ENCODE data around the gene UBR3.
"Not testable (repeated sequence)": the region's sequence is repeated elsewhere in the genome, so short reads cannot be mapped to it uniquely, and the experiment has no call there.

The UBR3 gene

GRCh38 chr2:169957219-169957618 is 130.0 kb downstream of the UBR3 start:
- H3K27me3 Mint-ChIP-seq; H3K4me1 Mint-ChIP-seq (ENCODE audit: low read depth in 2 of 2); H3K9me3 Mint-ChIP-seq; DNase-seq; H3K27ac Mint-ChIP-seq; ATAC-seq (replicated peaks); H3K4me3 Mint-ChIP-seq: not testable (repeated sequence)
- H3K36me3 Mint-ChIP-seq (ENCODE audit: insufficient read depth): peaks cover 19% of the 10 kb centered on the region

GRCh38 chr2:169961911-169962310 is 134.7 kb downstream of the UBR3 start:
- DNase-seq (no peak), ATAC-seq (replicated peaks) (no peak)
- peaks cover 0 to 8% of the 10 kb centered on the region in 2 donors for H3K4me1 Mint-ChIP-seq (ENCODE audit: low read depth in 2 of 2)
- H3K9me3 Mint-ChIP-seq: no peaks in the 10 kb centered on the region
- H3K27me3 Mint-ChIP-seq: no peaks in the 10 kb centered on the region
- H3K4me3 Mint-ChIP-seq: no peak overlapping the region
- H3K36me3 Mint-ChIP-seq (ENCODE audit: insufficient read depth): peaks cover 32% of the 10 kb centered on the region
- H3K27ac Mint-ChIP-seq: peak overlapping the region in 1 of 2 donors; percentile 57

GRCh38 chr2:169963786-169964185 is 136.5 kb downstream of the UBR3 start:
- peaks cover 28% of the 10 kb centered on the region for H3K36me3 Mint-ChIP-seq (ENCODE audit: insufficient read depth)
- peaks cover 5 to 8% of the 10 kb centered on the region in 2 donors for H3K4me1 Mint-ChIP-seq (ENCODE audit: low read depth in 2 of 2)
- DNase-seq (no peak), ATAC-seq (replicated peaks) (no peak)
- no peak overlapping the region for H3K4me3 Mint-ChIP-seq
- H3K27me3 Mint-ChIP-seq: no peaks in the 10 kb centered on the region
- H3K9me3 Mint-ChIP-seq: no peaks in the 10 kb centered on the region
- H3K27ac Mint-ChIP-seq: no peak overlapping the region

- DNase-seq (no peak), ATAC-seq (replicated peaks) (no peak)
- Mint-ChIP-seq H3K36me3 (ENCODE audit: insufficient read depth) (peaks cover 26% of the 10 kb centered on the region), H3K27ac (no peak overlapping the region), H3K4me3 (no peak overlapping the region), H3K27me3 (no peaks in the 10 kb centered on the region), H3K9me3 (no peaks in the 10 kb centered on the region), H3K4me1 (ENCODE audit: low read depth in 2 of 2) (peaks cover 5 to 8% of the 10 kb centered on the region in 2 donors)
These were observed 137.5 kb downstream of the UBR3 start for GRCh38 chr2:169964740-169965139.

GRCh38 chr2:169965495-169965894 is 138.2 kb downstream of the UBR3 start:
- no peak overlapping the region for H3K27ac Mint-ChIP-seq
- DNase-seq: no peak
- ATAC-seq (replicated peaks): no peak
- no peak overlapping the region for H3K4me3 Mint-ChIP-seq
- no peaks in the 10 kb centered on the region for H3K9me3 Mint-ChIP-seq
- H3K36me3 Mint-ChIP-seq (ENCODE audit: insufficient read depth): peaks cover 24% of the 10 kb centered on the region
- H3K4me1 Mint-ChIP-seq (ENCODE audit: low read depth in 2 of 2): peaks cover 5 to 8% of the 10 kb centered on the region in 2 donors
- H3K27me3 Mint-ChIP-seq: no peaks in the 10 kb centered on the region

GRCh38 chr2:169966454-169966853 is 139.2 kb downstream of the UBR3 start:
- peaks cover 5 to 8% of the 10 kb centered on the region in 2 donors for H3K4me1 Mint-ChIP-seq (ENCODE audit: low read depth in 2 of 2)
- H3K9me3 Mint-ChIP-seq: no peaks in the 10 kb centered on the region
- H3K27me3 Mint-ChIP-seq: no peaks in the 10 kb centered on the region
- DNase-seq: no peak
- H3K36me3 Mint-ChIP-seq (ENCODE audit: insufficient read depth): peaks cover 24% of the 10 kb centered on the region
- H3K27ac Mint-ChIP-seq: no peak overlapping the region
- H3K4me3 Mint-ChIP-seq: no peak overlapping the region
- no peak for ATAC-seq (replicated peaks)

GRCh38 chr2:169968743-169969142 is 141.5 kb downstream of the UBR3 start:
- Mint-ChIP-seq H3K4me3 (no peak overlapping the region), H3K36me3 (ENCODE audit: insufficient read depth) (peaks cover 15% of the 10 kb centered on the region), H3K27ac (no peak overlapping the region), H3K27me3 (no peaks in the 10 kb centered on the region), H3K4me1 (ENCODE audit: low read depth in 2 of 2) (peaks cover 0 to 5% of the 10 kb centered on the region in 2 donors), H3K9me3 (no peaks in the 10 kb centered on the region)
- DNase-seq (no peak), ATAC-seq (replicated peaks) (no peak)

- no peak for DNase-seq
- Mint-ChIP-seq H3K9me3 (peaks cover 5 to 8% of the 10 kb centered on the region in 2 donors), H3K4me3 (no peak overlapping the region), H3K4me1 (ENCODE audit: low read depth in 2 of 2) (peaks cover 4 to 6% of the 10 kb centered on the region in 2 donors), H3K27ac (no peak overlapping the region), H3K27me3 (no peaks in the 10 kb centered on the region), H3K36me3 (ENCODE audit: insufficient read depth) (peaks cover 3% of the 10 kb centered on the region)
- no peak for ATAC-seq (replicated peaks)
These were observed 148.0 kb downstream of the UBR3 start for GRCh38 chr2:169975221-169975620.

GRCh38 chr2:169976335-169976851 is 149.1 kb downstream of the UBR3 start:
- no peak for ATAC-seq (replicated peaks)
- Mint-ChIP-seq H3K27me3 (no peaks in the 10 kb centered on the region), H3K36me3 (ENCODE audit: insufficient read depth) (peaks cover 3% of the 10 kb centered on the region), H3K4me1 (ENCODE audit: low read depth in 2 of 2) (peaks cover 4 to 6% of the 10 kb centered on the region in 2 donors), H3K9me3 (peaks cover 5 to 8% of the 10 kb centered on the region in 2 donors), H3K4me3 (no peak overlapping the region), H3K27ac (no peak overlapping the region)
- no peak for DNase-seq

- DNase-seq: no peak
- Mint-ChIP-seq H3K4me3 (no peak overlapping the region), H3K4me1 (ENCODE audit: low read depth in 2 of 2) (peaks cover 4 to 6% of the 10 kb centered on the region in 2 donors), H3K9me3 (peaks cover 5 to 8% of the 10 kb centered on the region in 2 donors), H3K27me3 (no peaks in the 10 kb centered on the region), H3K27ac (no peak overlapping the region), H3K36me3 (ENCODE audit: insufficient read depth) (peaks cover 3% of the 10 kb centered on the region)
- no peak for ATAC-seq (replicated peaks)
These were observed 150.3 kb downstream of the UBR3 start for GRCh38 chr2:169977530-169977929.

- peaks cover 4 to 11% of the 10 kb centered on the region in 2 donors for H3K4me1 Mint-ChIP-seq (ENCODE audit: low read depth in 2 of 2)
- H3K4me3 Mint-ChIP-seq: no peak overlapping the region
- H3K27me3 Mint-ChIP-seq: no peaks in the 10 kb centered on the region
- DNase-seq: no peak
- H3K36me3 Mint-ChIP-seq (ENCODE audit: insufficient read depth): peaks cover 3% of the 10 kb centered on the region
- ATAC-seq (replicated peaks): no peak
- H3K27ac Mint-ChIP-seq: peak overlapping the region in 1 of 2 donors; percentile 57
- peaks cover 5 to 8% of the 10 kb centered on the region in 2 donors for H3K9me3 Mint-ChIP-seq
These were observed 151.3 kb downstream of the UBR3 start for GRCh38 chr2:169978402-169979017.

- no peak overlapping the region for H3K4me3 Mint-ChIP-seq
- peaks cover 4 to 9% of the 10 kb centered on the region in 2 donors for H3K4me1 Mint-ChIP-seq (ENCODE audit: low read depth in 2 of 2)
These were observed 151.8 kb downstream of the UBR3 start for GRCh38 chr2:169979025-169979424.

GRCh38 chr2:169980001-169980400 is 152.7 kb downstream of the UBR3 start:
- no peak overlapping the region for H3K27ac Mint-ChIP-seq
- peaks cover 4 to 7% of the 10 kb centered on the region in 2 donors for H3K4me1 Mint-ChIP-seq (ENCODE audit: low read depth in 2 of 2)
- H3K36me3 Mint-ChIP-seq (ENCODE audit: insufficient read depth): peaks cover 3% of the 10 kb centered on the region
- H3K4me3 Mint-ChIP-seq: no peak overlapping the region
- ATAC-seq (replicated peaks) (no peak), DNase-seq (no peak)
- H3K27me3 Mint-ChIP-seq: no peaks in the 10 kb centered on the region
- H3K9me3 Mint-ChIP-seq: peaks cover 5 to 8% of the 10 kb centered on the region in 2 donors

More at GRCh38 chr2:169979025-169979424, 151.8 kb downstream of the UBR3 start:
- H3K27ac Mint-ChIP-seq: peak overlapping the region in 1 of 2 donors; percentile 57
- H3K36me3 Mint-ChIP-seq (ENCODE audit: insufficient read depth): peaks cover 3% of the 10 kb centered on the region
- no peaks in the 10 kb centered on the region for H3K27me3 Mint-ChIP-seq
- peaks cover 5 to 8% of the 10 kb centered on the region in 2 donors for H3K9me3 Mint-ChIP-seq
- DNase-seq (no peak), ATAC-seq (replicated peaks) (no peak)

- Mint-ChIP-seq H3K27me3 (no peaks in the 10 kb centered on the region), H3K36me3 (ENCODE audit: insufficient read depth) (peaks cover 3% of the 10 kb centered on the region), H3K4me3 (no peak overlapping the region)
These were observed 153.4 kb downstream of the UBR3 start for GRCh38 chr2:169980643-169981042.

More at GRCh38 chr2:169980643-169981042, 153.4 kb downstream of the UBR3 start:
- DNase-seq (no peak), ATAC-seq (replicated peaks) (no peak)
- Mint-ChIP-seq H3K9me3 (peaks cover 2% of the 10 kb centered on the region in 2 donors), H3K27ac (no peak overlapping the region), H3K4me1 (ENCODE audit: low read depth in 2 of 2) (peaks cover 4 to 7% of the 10 kb centered on the region in 2 donors)

All from effector memory CD8-positive, alpha-beta T cell (primary cell).